WTC11 (cell line): ENCODE data around the gene PTPRG. TPM values are rescaled to one million over a fixed set of nuclear protein-coding genes. Genes with fewer than 3 reads are reported as not detected.

Experiments used
- ATAC-seq: fragments of 200-7000 bp; cut with Tn5 transposase; 2 replicates; pipeline ENCODE4 v1.10.0; 2021; ENCODE audit warnings: mild to moderate bottlenecking, moderate library complexity
- CTCF ChIA-PET: fragments of 300-600 bp; sonication (Branson Sonifier 250); formaldehyde crosslinking; loops from one replicate; lab custom pipeline; 2021; ENCODE audit warnings: antibody characterized with exemption; lab: Charles Lee
- POLR2A ChIA-PET: fragments of 350-600 bp; sonication (Branson Sonifier 250); formaldehyde crosslinking; loops from one replicate; lab custom pipeline; 2021; ENCODE audit warnings: antibody characterized with exemption; lab: Charles Lee
- DNase-seq: peaks from one replicate; pipeline ENCODE4 v3.0.0; 2021; ENCODE audit warnings: low spot score
- H3K27ac Mint-ChIP-seq: 2 replicates; pipeline ENCODE4 v1.8.0; 2021; ENCODE audit warnings: mixed read lengths
- H3K27me3 Mint-ChIP-seq: 2 replicates; pipeline ENCODE4 v1.8.0; 2021; ENCODE audit warnings: low read depth, mild to moderate bottlenecking, moderate library complexity, mixed read lengths
- H3K36me3 Mint-ChIP-seq: 2 replicates; pipeline ENCODE4 v1.8.0; 2021; ENCODE audit warnings: mixed read lengths
- H3K4me1 Mint-ChIP-seq: 2 replicates; pipeline ENCODE4 v1.8.0; 2022; ENCODE audit warnings: mixed read lengths
- H3K4me3 Mint-ChIP-seq: 2 replicates; pipeline ENCODE4 v1.8.0; 2021; ENCODE audit warnings: mild to moderate bottlenecking, moderate library complexity, mixed read lengths
- H3K9me3 Mint-ChIP-seq: 2 replicates; pipeline ENCODE4 v1.8.0; 2021; ENCODE audit warnings: mixed read lengths
- AFF4 ChIP-seq: sonication (generic); formaldehyde crosslinking; IDR thresholded peaks from 2 replicates; pipeline ENCODE4 v1.8.1; 2023; ENCODE audit warnings: mild to moderate bottlenecking, missing genetic modification reagents, borderline replicate concordance
- CDX4 ChIP-seq: fragments of 250-450 bp; sonication (Bioruptor Pico); IDR thresholded peaks from 2 replicates; pipeline ENCODE4 v1.9.0; 2021; ENCODE audit warnings: moderate library complexity, mild to moderate bottlenecking, inconsistent platforms, borderline replicate concordance
- CREB1 ChIP-seq: sonication (generic); formaldehyde crosslinking; IDR thresholded peaks from 2 replicates; pipeline ENCODE4 v1.8.0; 2023; ENCODE audit warnings: mild to moderate bottlenecking, missing genetic modification reagents
- ETV6 ChIP-seq: sonication (generic); formaldehyde crosslinking; IDR thresholded peaks from 2 replicates; pipeline ENCODE4 v1.8.1; 2022; ENCODE audit warnings: mild to moderate bottlenecking, missing genetic modification reagents
- GTF2I ChIP-seq: fragments of 250-450 bp; sonication (Bioruptor Pico); conservative IDR thresholded peaks from 2 replicates; pipeline ENCODE4 v1.4.0; 2021; ENCODE audit warnings: mild to moderate bottlenecking
- HMGA2 ChIP-seq: fragments of 250-450 bp; sonication (Bioruptor Pico); IDR thresholded peaks from 2 replicates; pipeline ENCODE4 v1.4.0; 2021; ENCODE audit warnings: mild to moderate bottlenecking, moderate library complexity
- JAZF1 ChIP-seq: fragments of 250-450 bp; sonication (Bioruptor Pico); IDR thresholded peaks from 2 replicates; pipeline ENCODE4 v1.9.0; 2021; ENCODE audit warnings: moderate library complexity, mild to moderate bottlenecking, inconsistent platforms
- KAT7 ChIP-seq: sonication (generic); formaldehyde crosslinking; IDR thresholded peaks from 2 replicates; pipeline ENCODE4 v1.8.1; 2023; ENCODE audit warnings: missing genetic modification reagents, mild to moderate bottlenecking, borderline replicate concordance
- NFATC4 ChIP-seq: fragments of 250-450 bp; sonication (Bioruptor Pico); IDR thresholded peaks from 2 replicates; pipeline ENCODE4 v1.9.0; 2021; ENCODE audit warnings: mild to moderate bottlenecking
- NFYB ChIP-seq: sonication (generic); formaldehyde crosslinking; conservative IDR thresholded peaks from 2 replicates; pipeline ENCODE4 v1.8.0; 2022; ENCODE audit warnings: low read depth, missing genetic modification reagents
- RELA ChIP-seq: sonication (generic); formaldehyde crosslinking; IDR thresholded peaks from 2 replicates; pipeline ENCODE4 v1.8.1; 2022; ENCODE audit warnings: missing genetic modification reagents, mild to moderate bottlenecking, borderline replicate concordance
- TEAD1 ChIP-seq: sonication (generic); formaldehyde crosslinking; IDR thresholded peaks from 2 replicates; pipeline ENCODE4 v1.8.0; 2022; ENCODE audit warnings: mild to moderate bottlenecking, missing genetic modification reagents
- total RNA-seq: library from RNA; stranded (reverse); gene quantifications from 3 replicates; pipeline ENCODE4 v1.2.3, GENCODE V29; 2021
- TF ChIP-seq, protein P1 (sequence below): fragments of 250-450 bp; sonication (Bioruptor Pico); conservative IDR thresholded peaks from 2 replicates; pipeline ENCODE4 v1.9.0; 2021; ENCODE audit warnings: mild to moderate bottlenecking
- TF ChIP-seq, protein P2 (sequence below): sonication (generic); formaldehyde crosslinking; IDR thresholded peaks from 2 replicates; pipeline ENCODE4 v1.8.0; 2023; ENCODE audit warnings: mild to moderate bottlenecking, missing genetic modification reagents
- TF ChIP-seq, protein P3 (sequence below): fragments of 200-600 bp; IDR thresholded peaks from 2 replicates; pipeline ENCODE4 v1.8.0; 2022; ENCODE audit warnings: antibody characterized with exemption
- TF ChIP-seq, protein P4 (sequence below): sonication (generic); formaldehyde crosslinking; IDR thresholded peaks from 2 replicates; pipeline ENCODE4 v1.8.0; 2023; ENCODE audit warnings: missing genetic modification reagents, mild to moderate bottlenecking, borderline replicate concordance
- TF ChIP-seq, protein P5 (sequence below): sonication (generic); formaldehyde crosslinking; IDR thresholded peaks from 2 replicates; pipeline ENCODE4 v1.8.0; 2023; ENCODE audit warnings: missing genetic modification reagents

The PTPRG gene
- total RNA-seq, 1 experiment from 2014 or later, result 106 TPM

DNA sequence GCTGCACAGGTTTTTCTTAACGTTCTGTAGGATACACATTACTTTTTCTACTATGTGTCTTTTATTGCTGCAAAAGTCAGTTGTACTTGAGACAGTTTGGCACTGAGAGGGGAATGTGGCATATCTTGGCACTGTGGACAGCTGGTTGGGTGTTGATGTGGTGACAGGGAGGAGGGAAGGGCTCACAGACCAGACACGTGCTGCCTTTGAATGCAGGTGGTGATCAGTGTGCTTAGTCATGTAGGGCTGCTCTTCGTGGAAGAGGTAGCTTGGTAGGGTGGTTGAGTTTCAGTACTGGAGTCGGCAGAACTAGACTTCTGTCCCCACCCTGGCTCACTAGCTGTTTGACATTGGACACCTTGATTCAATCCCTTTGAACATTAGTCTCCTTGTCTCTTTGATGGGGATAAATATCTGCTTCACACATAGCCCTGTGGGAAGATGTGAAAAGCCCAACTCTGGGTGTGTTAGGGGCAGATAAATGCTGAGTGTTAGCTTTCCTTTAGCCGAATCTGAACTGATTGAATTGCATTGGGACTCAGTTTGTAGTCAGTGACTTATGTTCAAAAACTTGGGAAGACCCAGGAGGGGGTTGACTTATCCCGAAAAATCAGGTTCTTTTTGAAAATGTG is 108.4 kb downstream of the PTPRG start (continued):
- TF ChIP-seq ETV6 (CRISPR knock-in tag), result no peak
- TF ChIP-seq, all 79 proteins: peak for 0

DNA sequence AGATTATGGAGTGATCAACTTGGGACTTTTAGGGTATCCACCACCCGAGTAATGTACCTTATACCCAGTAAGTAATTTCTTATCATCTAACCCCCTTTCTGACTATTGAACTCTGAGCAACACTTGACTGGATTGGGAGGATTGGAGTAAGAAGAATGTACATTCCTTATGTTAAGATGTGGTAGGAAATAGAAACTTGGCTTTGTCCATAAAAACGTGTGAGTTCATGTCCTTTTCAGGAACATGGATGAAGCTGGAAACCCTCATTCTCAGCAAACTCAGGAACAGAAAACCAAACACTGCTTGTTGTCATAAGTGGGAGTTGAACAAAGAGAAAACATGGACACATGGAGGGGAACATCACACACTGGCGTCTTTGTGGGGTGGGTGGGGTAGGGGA is 112.3 kb downstream of the PTPRG start:
- no peaks in the 10 kb centered on the region for H3K27me3 Mint-ChIP-seq
- TF ChIP-seq, protein P1, sequence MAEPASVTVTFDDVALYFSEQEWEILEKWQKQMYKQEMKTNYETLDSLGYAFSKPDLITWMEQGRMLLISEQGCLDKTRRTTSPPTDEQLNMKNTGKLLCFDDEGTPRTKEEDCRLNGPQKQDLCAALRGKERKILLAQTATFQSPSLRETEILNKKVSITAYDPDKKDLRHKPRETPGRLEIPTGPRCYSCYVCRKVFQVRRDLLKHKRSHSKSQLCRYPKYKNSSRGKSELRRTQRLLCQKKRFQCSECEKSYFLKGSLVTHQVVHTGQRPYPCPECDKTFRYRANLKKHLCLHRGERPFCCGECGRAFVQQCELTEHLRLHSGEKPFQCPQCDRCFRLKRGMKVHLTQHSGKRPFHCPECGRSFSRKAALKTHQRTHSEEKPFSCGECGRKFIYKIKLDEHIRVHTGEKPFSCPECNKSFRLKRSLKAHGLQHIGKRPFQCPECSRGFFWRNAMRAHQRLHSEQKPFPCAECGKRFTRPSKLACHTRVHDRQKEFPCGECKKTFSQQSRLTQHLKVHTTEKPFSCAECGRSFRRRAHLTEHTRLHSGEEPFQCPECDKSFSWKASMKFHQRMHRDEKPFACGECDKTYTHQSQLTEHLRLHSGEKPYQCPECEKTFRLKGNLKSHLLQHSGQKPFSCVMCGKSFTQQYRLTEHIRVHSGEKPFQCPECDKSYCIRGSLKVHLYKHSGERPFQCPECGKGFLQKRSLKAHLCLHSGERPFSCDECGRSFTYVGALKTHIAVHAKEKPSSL (CRISPR knock-in tag), result no peak
- TF ChIP-seq, protein P2, sequence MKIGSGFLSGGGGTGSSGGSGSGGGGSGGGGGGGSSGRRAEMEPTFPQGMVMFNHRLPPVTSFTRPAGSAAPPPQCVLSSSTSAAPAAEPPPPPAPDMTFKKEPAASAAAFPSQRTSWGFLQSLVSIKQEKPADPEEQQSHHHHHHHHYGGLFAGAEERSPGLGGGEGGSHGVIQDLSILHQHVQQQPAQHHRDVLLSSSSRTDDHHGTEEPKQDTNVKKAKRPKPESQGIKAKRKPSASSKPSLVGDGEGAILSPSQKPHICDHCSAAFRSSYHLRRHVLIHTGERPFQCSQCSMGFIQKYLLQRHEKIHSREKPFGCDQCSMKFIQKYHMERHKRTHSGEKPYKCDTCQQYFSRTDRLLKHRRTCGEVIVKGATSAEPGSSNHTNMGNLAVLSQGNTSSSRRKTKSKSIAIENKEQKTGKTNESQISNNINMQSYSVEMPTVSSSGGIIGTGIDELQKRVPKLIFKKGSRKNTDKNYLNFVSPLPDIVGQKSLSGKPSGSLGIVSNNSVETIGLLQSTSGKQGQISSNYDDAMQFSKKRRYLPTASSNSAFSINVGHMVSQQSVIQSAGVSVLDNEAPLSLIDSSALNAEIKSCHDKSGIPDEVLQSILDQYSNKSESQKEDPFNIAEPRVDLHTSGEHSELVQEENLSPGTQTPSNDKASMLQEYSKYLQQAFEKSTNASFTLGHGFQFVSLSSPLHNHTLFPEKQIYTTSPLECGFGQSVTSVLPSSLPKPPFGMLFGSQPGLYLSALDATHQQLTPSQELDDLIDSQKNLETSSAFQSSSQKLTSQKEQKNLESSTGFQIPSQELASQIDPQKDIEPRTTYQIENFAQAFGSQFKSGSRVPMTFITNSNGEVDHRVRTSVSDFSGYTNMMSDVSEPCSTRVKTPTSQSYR (CRISPR knock-in tag), result no peak
- TF ChIP-seq KAT7 (CRISPR knock-in tag) (no peak), HMGA2 (CRISPR knock-in tag) (no peak), AFF4 (CRISPR knock-in tag) (no peak), TEAD1 (CRISPR knock-in tag) (no peak), NFYB (CRISPR knock-in tag) (no peak), RELA (no peak), JAZF1 (no peak), GTF2I (CRISPR knock-in tag) (no peak), NFATC4 (CRISPR knock-in tag) (no peak), CDX4 (CRISPR knock-in tag) (no peak), CREB1 (CRISPR knock-in tag) (no peak)
- TF ChIP-seq, protein P3, sequence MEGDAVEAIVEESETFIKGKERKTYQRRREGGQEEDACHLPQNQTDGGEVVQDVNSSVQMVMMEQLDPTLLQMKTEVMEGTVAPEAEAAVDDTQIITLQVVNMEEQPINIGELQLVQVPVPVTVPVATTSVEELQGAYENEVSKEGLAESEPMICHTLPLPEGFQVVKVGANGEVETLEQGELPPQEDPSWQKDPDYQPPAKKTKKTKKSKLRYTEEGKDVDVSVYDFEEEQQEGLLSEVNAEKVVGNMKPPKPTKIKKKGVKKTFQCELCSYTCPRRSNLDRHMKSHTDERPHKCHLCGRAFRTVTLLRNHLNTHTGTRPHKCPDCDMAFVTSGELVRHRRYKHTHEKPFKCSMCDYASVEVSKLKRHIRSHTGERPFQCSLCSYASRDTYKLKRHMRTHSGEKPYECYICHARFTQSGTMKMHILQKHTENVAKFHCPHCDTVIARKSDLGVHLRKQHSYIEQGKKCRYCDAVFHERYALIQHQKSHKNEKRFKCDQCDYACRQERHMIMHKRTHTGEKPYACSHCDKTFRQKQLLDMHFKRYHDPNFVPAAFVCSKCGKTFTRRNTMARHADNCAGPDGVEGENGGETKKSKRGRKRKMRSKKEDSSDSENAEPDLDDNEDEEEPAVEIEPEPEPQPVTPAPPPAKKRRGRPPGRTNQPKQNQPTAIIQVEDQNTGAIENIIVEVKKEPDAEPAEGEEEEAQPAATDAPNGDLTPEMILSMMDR, result no peak
- TF ChIP-seq, protein P4, sequence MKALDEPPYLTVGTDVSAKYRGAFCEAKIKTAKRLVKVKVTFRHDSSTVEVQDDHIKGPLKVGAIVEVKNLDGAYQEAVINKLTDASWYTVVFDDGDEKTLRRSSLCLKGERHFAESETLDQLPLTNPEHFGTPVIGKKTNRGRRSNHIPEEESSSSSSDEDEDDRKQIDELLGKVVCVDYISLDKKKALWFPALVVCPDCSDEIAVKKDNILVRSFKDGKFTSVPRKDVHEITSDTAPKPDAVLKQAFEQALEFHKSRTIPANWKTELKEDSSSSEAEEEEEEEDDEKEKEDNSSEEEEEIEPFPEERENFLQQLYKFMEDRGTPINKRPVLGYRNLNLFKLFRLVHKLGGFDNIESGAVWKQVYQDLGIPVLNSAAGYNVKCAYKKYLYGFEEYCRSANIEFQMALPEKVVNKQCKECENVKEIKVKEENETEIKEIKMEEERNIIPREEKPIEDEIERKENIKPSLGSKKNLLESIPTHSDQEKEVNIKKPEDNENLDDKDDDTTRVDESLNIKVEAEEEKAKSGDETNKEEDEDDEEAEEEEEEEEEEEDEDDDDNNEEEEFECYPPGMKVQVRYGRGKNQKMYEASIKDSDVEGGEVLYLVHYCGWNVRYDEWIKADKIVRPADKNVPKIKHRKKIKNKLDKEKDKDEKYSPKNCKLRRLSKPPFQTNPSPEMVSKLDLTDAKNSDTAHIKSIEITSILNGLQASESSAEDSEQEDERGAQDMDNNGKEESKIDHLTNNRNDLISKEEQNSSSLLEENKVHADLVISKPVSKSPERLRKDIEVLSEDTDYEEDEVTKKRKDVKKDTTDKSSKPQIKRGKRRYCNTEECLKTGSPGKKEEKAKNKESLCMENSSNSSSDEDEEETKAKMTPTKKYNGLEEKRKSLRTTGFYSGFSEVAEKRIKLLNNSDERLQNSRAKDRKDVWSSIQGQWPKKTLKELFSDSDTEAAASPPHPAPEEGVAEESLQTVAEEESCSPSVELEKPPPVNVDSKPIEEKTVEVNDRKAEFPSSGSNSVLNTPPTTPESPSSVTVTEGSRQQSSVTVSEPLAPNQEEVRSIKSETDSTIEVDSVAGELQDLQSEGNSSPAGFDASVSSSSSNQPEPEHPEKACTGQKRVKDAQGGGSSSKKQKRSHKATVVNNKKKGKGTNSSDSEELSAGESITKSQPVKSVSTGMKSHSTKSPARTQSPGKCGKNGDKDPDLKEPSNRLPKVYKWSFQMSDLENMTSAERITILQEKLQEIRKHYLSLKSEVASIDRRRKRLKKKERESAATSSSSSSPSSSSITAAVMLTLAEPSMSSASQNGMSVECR (CRISPR knock-in tag), result no peak
- TF ChIP-seq, protein P5, sequence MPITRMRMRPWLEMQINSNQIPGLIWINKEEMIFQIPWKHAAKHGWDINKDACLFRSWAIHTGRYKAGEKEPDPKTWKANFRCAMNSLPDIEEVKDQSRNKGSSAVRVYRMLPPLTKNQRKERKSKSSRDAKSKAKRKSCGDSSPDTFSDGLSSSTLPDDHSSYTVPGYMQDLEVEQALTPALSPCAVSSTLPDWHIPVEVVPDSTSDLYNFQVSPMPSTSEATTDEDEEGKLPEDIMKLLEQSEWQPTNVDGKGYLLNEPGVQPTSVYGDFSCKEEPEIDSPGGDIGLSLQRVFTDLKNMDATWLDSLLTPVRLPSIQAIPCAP, result no peak
- TF ChIP-seq, all 79 proteins: peak for 0
- H3K4me1 Mint-ChIP-seq, result peaks cover 65% of the 10 kb centered on the region
- H3K4me3 Mint-ChIP-seq, result no peak overlapping the region
- peaks cover 10% of the 10 kb centered on the region; the same call in 1 of the 2 replicates for H3K9me3 Mint-ChIP-seq
- peaks cover 15% of the 10 kb centered on the region for H3K36me3 Mint-ChIP-seq
- DNase-seq (no peak), ATAC-seq (no peak)
- POLR2A ChIA-PET, result no interaction called here
- CTCF ChIA-PET, result no interaction called here
- H3K27ac Mint-ChIP-seq, result peak overlapping the region; percentile 75; the same call in 1 of the 2 replicates
